ENCODE data around the gene DPYD.

- TF ChIP-seq CTCF (conservative IDR thresholded peaks at IDR 0.05) = no peak
- no peak for TF ChIP-seq ZFX (IDR thresholded peaks at IDR 0.05)
Measured at GRCh38 chr1:97869441-97869840, 51.4 kb downstream of the DPYD start.

Measured in C4-2B (cell line).